Neural progenitor cell (in vitro differentiated cells): ENCODE results near the gene ASTN2.

Experiments used
- EZH2 ChIP-seq: fragments of 200-600 bp; sonication (generic); IDR thresholded peaks from 2 replicates; pipeline ENCODE4 v1.6.1; 2017; ENCODE audit warnings: antibody characterized with exemption, mild to moderate bottlenecking, moderate library complexity
- EZH2phosphoT487 ChIP-seq: fragments of 200-600 bp; sonication (generic); IDR thresholded peaks from 2 replicates; pipeline ENCODE4 v1.6.1; 2017; ENCODE audit warnings: antibody characterized with exemption
- TF ChIP-seq, protein P1 (sequence below): fragments of 200-600 bp; sonication (generic); IDR thresholded peaks from 2 replicates; pipeline ENCODE4 v1.5.1; 2017; ENCODE audit warnings: antibody characterized with exemption, mild to moderate bottlenecking

DNA sequence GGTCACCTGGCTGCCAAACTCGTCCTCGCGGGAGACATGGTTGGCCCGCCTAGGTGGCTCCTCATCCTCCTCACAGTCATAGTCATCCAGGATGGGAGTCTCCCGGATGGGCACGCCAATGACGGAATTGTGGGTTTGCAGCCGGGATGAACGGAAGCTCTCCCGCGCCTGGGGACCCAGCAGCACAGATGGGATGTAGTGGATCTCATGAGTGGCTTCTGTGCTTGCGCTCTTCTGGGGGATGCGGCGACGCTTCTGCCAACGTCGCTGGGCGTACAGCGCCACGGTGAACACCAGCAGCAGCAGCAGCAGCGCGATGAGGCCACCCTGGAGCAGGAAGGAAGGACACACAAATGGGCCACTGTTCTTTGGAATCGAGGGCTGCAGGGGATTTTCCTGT is 200.4 kb downstream of the ASTN2 start:
- TF ChIP-seq, protein P1, sequence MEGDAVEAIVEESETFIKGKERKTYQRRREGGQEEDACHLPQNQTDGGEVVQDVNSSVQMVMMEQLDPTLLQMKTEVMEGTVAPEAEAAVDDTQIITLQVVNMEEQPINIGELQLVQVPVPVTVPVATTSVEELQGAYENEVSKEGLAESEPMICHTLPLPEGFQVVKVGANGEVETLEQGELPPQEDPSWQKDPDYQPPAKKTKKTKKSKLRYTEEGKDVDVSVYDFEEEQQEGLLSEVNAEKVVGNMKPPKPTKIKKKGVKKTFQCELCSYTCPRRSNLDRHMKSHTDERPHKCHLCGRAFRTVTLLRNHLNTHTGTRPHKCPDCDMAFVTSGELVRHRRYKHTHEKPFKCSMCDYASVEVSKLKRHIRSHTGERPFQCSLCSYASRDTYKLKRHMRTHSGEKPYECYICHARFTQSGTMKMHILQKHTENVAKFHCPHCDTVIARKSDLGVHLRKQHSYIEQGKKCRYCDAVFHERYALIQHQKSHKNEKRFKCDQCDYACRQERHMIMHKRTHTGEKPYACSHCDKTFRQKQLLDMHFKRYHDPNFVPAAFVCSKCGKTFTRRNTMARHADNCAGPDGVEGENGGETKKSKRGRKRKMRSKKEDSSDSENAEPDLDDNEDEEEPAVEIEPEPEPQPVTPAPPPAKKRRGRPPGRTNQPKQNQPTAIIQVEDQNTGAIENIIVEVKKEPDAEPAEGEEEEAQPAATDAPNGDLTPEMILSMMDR, result no peak
- no peak for TF ChIP-seq EZH2
- TF ChIP-seq EZH2phosphoT487, result no peak
